HG02885 (cell line): Measurements from ENCODE around the gene TMPRSS3.

Source experiments
- ATAC-seq: cut with Tn5 transposase; IDR thresholded peaks from one replicate; pipeline ENCODE4 v1.9.1; 2021; ENCODE audit warnings: mild to moderate bottlenecking; ENCODE audit not compliant: unreplicated experiment, poor library complexity

Gene TMPRSS3

GRCh38 chr21:42375966-42376337, 19.9 kb downstream of the TMPRSS3 start:
- no peak for ATAC-seq

GRCh38 chr21:42375506-42375905, 20.3 kb downstream of the TMPRSS3 start:
- ATAC-seq, result no peak

- ATAC-seq, result no peak
Measured at GRCh38 chr21:42374864-42375499, 20.9 kb downstream of the TMPRSS3 start.

- ATAC-seq, result no peak
Measured at GRCh38 chr21:42374457-42374856, 21.4 kb downstream of the TMPRSS3 start.

- ATAC-seq, result no peak
Measured at GRCh38 chr21:42373908-42374455, 21.9 kb downstream of the TMPRSS3 start.

- no peak for ATAC-seq
Measured at GRCh38 chr21:42373196-42373907, 22.5 kb downstream of the TMPRSS3 start.

- ATAC-seq, result no peak
Measured at GRCh38 chr21:42370894-42371654, 24.8 kb downstream of the TMPRSS3 start.

GRCh38 chr21:42369821-42370220, 26.0 kb downstream of the TMPRSS3 start:
- no peak for ATAC-seq

- no peak for ATAC-seq
Measured at GRCh38 chr21:42367367-42368165, 28.3 kb downstream of the TMPRSS3 start.

- no peak for ATAC-seq
Measured at GRCh38 chr21:42366292-42367010, 29.4 kb downstream of the TMPRSS3 start, which contains the start of gene TFF1. Gene TFF1 (minus strand): TSS chr21:42366535. CDS start chr21:42366495, 40 bp downstream.

GRCh38 chr21:42365770-42366169, 30.1 kb downstream of the TMPRSS3 start:
- ATAC-seq, result no peak

- ATAC-seq, result no peak
Measured at GRCh38 chr21:42364304-42364865, 31.5 kb downstream of the TMPRSS3 start.

GRCh38 chr21:42363312-42363711, 32.5 kb downstream of the TMPRSS3 start:
- no peak for ATAC-seq

- ATAC-seq, result peak; percentile 43
Measured at GRCh38 chr21:42362700-42363099, 33.2 kb downstream of the TMPRSS3 start.

- ATAC-seq, result no peak
Measured at GRCh38 chr21:42362198-42362597, 33.7 kb downstream of the TMPRSS3 start.

GRCh38 chr21:42361286-42361685, 34.6 kb downstream of the TMPRSS3 start:
- ATAC-seq, result no peak

GRCh38 chr21:42360317-42360716, 35.5 kb downstream of the TMPRSS3 start:
- ATAC-seq, result no peak

- ATAC-seq, result no peak
Measured at GRCh38 chr21:42358937-42359336, 36.9 kb downstream of the TMPRSS3 start.

- no peak for ATAC-seq
Measured at GRCh38 chr21:42358261-42358660, 37.6 kb downstream of the TMPRSS3 start.
